HG03457 (cell line): Measurements from ENCODE around the gene MTCL1.

Experiments used
- ATAC-seq: cut with Tn5 transposase; IDR thresholded peaks from one replicate; pipeline ENCODE4 v1.9.1; 2021; ENCODE audit warnings: moderate number of reproducible peaks; ENCODE audit not compliant: unreplicated experiment

The MTCL1 gene

GRCh38 chr18:8766559-8767293, 61.4 kb downstream of the MTCL1 start:
- no peak for ATAC-seq

GRCh38 chr18:8767340-8767739, 62.0 kb downstream of the MTCL1 start:
- no peak for ATAC-seq

- ATAC-seq = no peak
Measured at GRCh38 chr18:8769509-8770095, 64.2 kb downstream of the MTCL1 start.

GRCh38 chr18:8770657-8771056, 65.3 kb downstream of the MTCL1 start:
- no peak for ATAC-seq

GRCh38 chr18:8771930-8772329, 66.6 kb downstream of the MTCL1 start:
- no peak for ATAC-seq

- no peak for ATAC-seq
Measured at GRCh38 chr18:8773980-8774379, 68.6 kb downstream of the MTCL1 start.

GRCh38 chr18:8776013-8776943, 70.9 kb downstream of the MTCL1 start:
- ATAC-seq = no peak

- no peak for ATAC-seq
Measured at GRCh38 chr18:8777846-8778245, 72.5 kb downstream of the MTCL1 start.

- ATAC-seq = no peak
Measured at GRCh38 chr18:8778386-8778785, 73.0 kb downstream of the MTCL1 start.

- ATAC-seq = no peak
Measured at GRCh38 chr18:8778824-8779223, 73.5 kb downstream of the MTCL1 start.

- no peak for ATAC-seq
Measured at GRCh38 chr18:8779251-8779650, 73.9 kb downstream of the MTCL1 start.

- no peak for ATAC-seq
Measured at GRCh38 chr18:8780227-8780626, 74.9 kb downstream of the MTCL1 start.

- ATAC-seq = no peak
Measured at GRCh38 chr18:8781671-8782070, 76.3 kb downstream of the MTCL1 start.

GRCh38 chr18:8783335-8783993, 78.1 kb downstream of the MTCL1 start:
- no peak for ATAC-seq

- ATAC-seq = no peak
Measured at GRCh38 chr18:8783994-8784530, 78.7 kb downstream of the MTCL1 start.

- ATAC-seq = no peak
Measured at GRCh38 chr18:8785261-8785660, 79.9 kb downstream of the MTCL1 start.

GRCh38 chr18:8785855-8786482, 80.6 kb downstream of the MTCL1 start:
- ATAC-seq = no peak

- ATAC-seq = no peak
Measured at GRCh38 chr18:8786483-8787370, 81.4 kb downstream of the MTCL1 start.

GRCh38 chr18:8787371-8787670, 82.0 kb downstream of the MTCL1 start:
- no peak for ATAC-seq

- no peak for ATAC-seq
Measured at GRCh38 chr18:8787794-8788193, 82.4 kb downstream of the MTCL1 start.
